H1 (cell line): ENCODE results near the gene OR51E1. TPM values are rescaled to one million over a fixed set of nuclear protein-coding genes. Genes with fewer than 3 reads are reported as not detected.

ENCODE experiments used
- CTCF ChIA-PET: fragments of 300-600 bp; sonication (Branson Sonifier 250); formaldehyde crosslinking; loops from one replicate; lab custom pipeline; 2021; ENCODE audit not compliant: partially characterized antibody; lab: Charles Lee
- POLR2A ChIA-PET: fragments of 300-600 bp; sonication (Branson Sonifier 250); formaldehyde crosslinking; loops from one replicate; lab custom pipeline; 2021; ENCODE audit warnings: inconsistent platforms; ENCODE audit not compliant: partially characterized antibody; lab: Charles Lee
- DNase-seq, 2 experiments: peaks; one replicate each; pipeline versions ENCODE4 v3.0.0 to v3.0.0-alpha.2; 2010 to 2022; ENCODE audit warnings: low spot score in 2 of 2, low read depth in 1 of 2, mixed read lengths in 1 of 2
- FAIRE-seq: peaks from 2 replicates; lab custom pipeline; 2011; peaks lifted over from hg19 to GRCh38; lab: Jason Lieb, UNC
- H2AFZ ChIP-seq: 2 replicates; pipeline ENCODE4 v1.8.1; 2012; ENCODE audit warnings: low read length, inconsistent platforms
- H2AK5ac ChIP-seq: 2 replicates; pipeline ENCODE4 v1.6.1; 2013; ENCODE audit warnings: low read depth, low read length
- H2BK120ac ChIP-seq: replicated peaks from 2 replicates; pipeline ENCODE3; 2013; ENCODE audit warnings: low read depth, low read length, inconsistent platforms
- H2BK12ac ChIP-seq: 2 replicates; pipeline ENCODE4 v1.6.1; 2013; ENCODE audit warnings: low read depth, low read length
- H2BK15ac ChIP-seq: 2 replicates; pipeline ENCODE4 v1.6.1; 2013; ENCODE audit warnings: low read length
- H2BK20ac ChIP-seq: 2 replicates; pipeline ENCODE4 v1.6.1; 2013; ENCODE audit warnings: low read length
- H2BK5ac ChIP-seq: 2 replicates; pipeline ENCODE4 v1.6.1; 2013; ENCODE audit warnings: low read depth, low read length
- H3K14ac ChIP-seq: 2 replicates; pipeline ENCODE4 v1.6.1; 2013; ENCODE audit warnings: inconsistent platforms; ENCODE audit not compliant: insufficient read length
- H3K18ac ChIP-seq: 2 replicates; pipeline ENCODE4 v1.6.1; 2013; ENCODE audit warnings: low read length; ENCODE audit errors: extremely low read depth
- H3K23ac ChIP-seq: 2 replicates; pipeline ENCODE4 v1.6.1; 2013; ENCODE audit warnings: inconsistent platforms; ENCODE audit not compliant: insufficient read length
- H3K23me2 ChIP-seq: 2 replicates; pipeline ENCODE4 v1.6.1; 2013; ENCODE audit warnings: low read depth, low read length
- H3K27ac ChIP-seq: 2 replicates; pipeline ENCODE4 v1.6.1; 2011; ENCODE audit warnings: low read depth, low read length, inconsistent platforms
- H3K27me3 ChIP-seq, 4 experiments: replicated peaks in 1 of 4; 1 replicate in 1 of 4; 2 replicates in 3 of 4; pipeline versions ENCODE4 v1.6.1 to v1.8.1; 2011 to 2013; ENCODE audit warnings: low read length in 3 of 4, mild to moderate bottlenecking in 3 of 4, inconsistent platforms in 2 of 4, mixed read lengths in 2 of 4, moderate library complexity in 1 of 4; ENCODE audit not compliant: control insufficient read depth in 3 of 4, insufficient read depth in 3 of 4; ENCODE audit errors: extremely low read depth in 1 of 4
- H3K36me3 ChIP-seq, 4 experiments: 2 replicates each; pipeline versions ENCODE4 v1.6.1 to v1.8.1; 2011 to 2013; ENCODE audit warnings: mild to moderate bottlenecking in 4 of 4, low read length in 3 of 4, moderate library complexity in 2 of 4, control low read depth in 1 of 4, inconsistent platforms in 1 of 4; ENCODE audit not compliant: insufficient read depth in 4 of 4, control insufficient read depth in 2 of 4
- H3K4ac ChIP-seq: replicated peaks from 2 replicates; pipeline ENCODE3; 2013; ENCODE audit warnings: low read length, low read depth, mixed read lengths, inconsistent platforms; ENCODE audit not compliant: insufficient read length
- H3K4me1 ChIP-seq, 4 experiments: replicated peaks in 1 of 4; 1 replicate in 1 of 4; 2 replicates in 3 of 4; pipeline versions ENCODE4 v1.6.1 to v1.8.1; 2011 to 2013; ENCODE audit warnings: low read length in 3 of 4, inconsistent platforms in 2 of 4, mixed read lengths in 1 of 4; ENCODE audit not compliant: insufficient read depth in 4 of 4, control insufficient read depth in 3 of 4
- H3K4me2 ChIP-seq, 2 experiments: 2 replicates each; pipeline versions ENCODE4 v1.6.1 to v1.8.1; 2011 to 2013; ENCODE audit warnings: low read depth in 2 of 2, low read length in 2 of 2, control low read depth in 1 of 2, inconsistent platforms in 1 of 2, mild to moderate bottlenecking in 1 of 2; ENCODE audit not compliant: insufficient read depth in 1 of 2
- H3K4me3 ChIP-seq, 4 experiments: fragments of 200-600, 300-600 bp in 1 of 4; sonication (generic), shearing (Covaris generic), sonication (Bioruptor Twin) in 1 of 4; 2 replicates each; pipeline versions ENCODE4 v1.5.1 to v1.8.1; 2011 to 2016; ENCODE audit warnings: low read length in 4 of 4, low read depth in 3 of 4, control low read depth in 2 of 4, inconsistent platforms in 2 of 4, mild to moderate bottlenecking in 2 of 4, mixed read lengths in 1 of 4, moderate library complexity in 1 of 4; ENCODE audit not compliant: insufficient read depth in 2 of 4; ENCODE audit errors: extremely low read depth in 1 of 4
- H3K56ac ChIP-seq: replicated peaks from 2 replicates; pipeline ENCODE3; 2013; ENCODE audit warnings: low read depth, mild to moderate bottlenecking, mixed read lengths, low read length, inconsistent platforms; ENCODE audit not compliant: insufficient read length
- H3K79me1 ChIP-seq: 2 replicates; pipeline ENCODE4 v1.6.1; 2013; ENCODE audit warnings: low read depth, low read length, control low read depth
- H3K79me2 ChIP-seq, 2 experiments: 2 replicates each; pipeline versions ENCODE4 v1.6.1 to v1.8.1; 2012 to 2013; ENCODE audit warnings: low read length in 2 of 2, mild to moderate bottlenecking in 2 of 2, inconsistent platforms in 1 of 2; ENCODE audit not compliant: insufficient read depth in 2 of 2, control insufficient read depth in 1 of 2
- H3K9ac ChIP-seq, 4 experiments: replicated peaks in 1 of 4; 1 replicate in 1 of 4; 2 replicates in 3 of 4; pipeline versions ENCODE4 v1.6.1 to v1.8.1; 2011 to 2013; ENCODE audit warnings: low read depth in 3 of 4, low read length in 3 of 4, control low read depth in 2 of 4, mild to moderate bottlenecking in 2 of 4, moderate library complexity in 2 of 4, inconsistent platforms in 1 of 4; ENCODE audit errors: extremely low read depth in 1 of 4
- H3K9me3 ChIP-seq, 2 experiments: 2 replicates each; pipeline versions ENCODE4 v1.6.1 to v1.8.1; 2012 to 2013; ENCODE audit warnings: mild to moderate bottlenecking in 2 of 2, moderate library complexity in 2 of 2, control low read depth in 1 of 2, inconsistent platforms in 1 of 2, low read depth in 1 of 2, low read length in 1 of 2, mixed read lengths in 1 of 2; ENCODE audit not compliant: insufficient read depth in 2 of 2
- H4K20me1 ChIP-seq, 2 experiments: replicated peaks in 1 of 2; 2 replicates each; pipeline versions ENCODE3 to v1.8.1; 2011 to 2013; ENCODE audit warnings: inconsistent platforms in 2 of 2, low read length in 2 of 2, mild to moderate bottlenecking in 1 of 2; ENCODE audit not compliant: insufficient read depth in 2 of 2, control insufficient read depth in 1 of 2
- H4K5ac ChIP-seq: 2 replicates; pipeline ENCODE4 v1.6.1; 2013; ENCODE audit warnings: low read length, low read depth, mixed read lengths, inconsistent platforms; ENCODE audit not compliant: insufficient read length
- H4K8ac ChIP-seq: 2 replicates; pipeline ENCODE4 v1.8.0; 2013; ENCODE audit warnings: mild to moderate bottlenecking, moderate library complexity, low read length, inconsistent platforms; ENCODE audit not compliant: insufficient read depth; ENCODE audit errors: extremely low read depth
- H4K91ac ChIP-seq: replicated peaks from 2 replicates; pipeline ENCODE3; 2013; ENCODE audit warnings: low read length, mixed read lengths, inconsistent platforms; ENCODE audit not compliant: insufficient read length
- ATF3 ChIP-seq: IDR thresholded peaks from 2 replicates; pipeline ENCODE4 v1.6.1; 2011; ENCODE audit warnings: low read depth, mild to moderate bottlenecking, low read length; ENCODE audit not compliant: insufficient read depth
- CBX8 ChIP-seq: fragments of 300-800, 300-1000 bp; sonication (generic); IDR thresholded peaks from 2 replicates; pipeline ENCODE4 v1.7.1; 2016; ENCODE audit warnings: low read depth, low read length, borderline replicate concordance
- CTCF ChIP-seq, 3 experiments: IDR thresholded peaks; 1 replicate in 2 of 3; 2 replicates in 1 of 3; pipeline versions ENCODE4 v1.5.1 to v1.6.1; 2011; ENCODE audit warnings: low read length in 3 of 3, mild to moderate bottlenecking in 3 of 3, inconsistent platforms in 2 of 3, low read depth in 1 of 3, moderate library complexity in 1 of 3; ENCODE audit not compliant: insufficient read depth in 1 of 3; ENCODE audit errors: control extremely low read depth in 1 of 3
- EGR1 ChIP-seq: IDR thresholded peaks from 2 replicates; pipeline ENCODE4 v1.6.1; 2011; ENCODE audit warnings: low read depth, low read length, borderline replicate concordance
- GTF2F1 ChIP-seq: IDR thresholded peaks from 2 replicates; pipeline ENCODE4 v1.6.1; 2012; ENCODE audit warnings: low read depth, low read length, improper control_type of control experiment, borderline replicate concordance
- RAD21 ChIP-seq, 2 experiments: IDR thresholded peaks in 1 of 2; conservative IDR thresholded peaks in 1 of 2; 2 replicates each; pipeline ENCODE4 v1.6.1; 2011; ENCODE audit warnings: low read depth in 2 of 2, low read length in 2 of 2, improper control_type of control experiment in 1 of 2, inconsistent platforms in 1 of 2, mild to moderate bottlenecking in 1 of 2, moderate library complexity in 1 of 2
- TBP ChIP-seq: IDR thresholded peaks from 2 replicates; pipeline ENCODE4 v1.6.1; 2011; ENCODE audit warnings: low read depth, low read length, improper control_type of control experiment
- YY1 ChIP-seq: IDR thresholded peaks from 2 replicates; pipeline ENCODE4 v1.6.1; 2011; ENCODE audit warnings: low read depth, mild to moderate bottlenecking, low read length
- WGBS, 2 experiments: shearing (Covaris generic) in 1 of 2; methylation state at CpG; one replicate each; pipeline versions ENCODE4 v1.1.6 to v1.1.7; 2013 to 2015; ENCODE audit warnings: low lambda C conversion rate in 2 of 2, mixed read lengths in 2 of 2, inconsistent platforms in 1 of 2, low coverage in 1 of 2, missing lambda C conversion rate in 1 of 2; ENCODE audit not compliant: insufficient replicate concordance in 2 of 2, insufficient coverage in 1 of 2, insufficient read length in 1 of 2; ENCODE audit errors: extremely low coverage in 1 of 2, missing lambda C conversion rate in 1 of 2; 5-methylcytosine and 5-hydroxymethylcytosine counted together
- polyA plus RNA-seq, 7 experiments: library from polyadenylated mRNA; depleted of rRNA in 3 of 7; stranded (reverse) in 5 of 7; unstranded in 2 of 7; fragments of >200 nt in 5 of 7; fragments of 200-250 nt in 2 of 7; gene quantifications; 1 replicate in 5 of 7; 2 replicates in 1 of 7; 4 replicates in 1 of 7; pipeline versions ENCODE4 v1.2.1 to v1.2.3, GENCODE V29; 2011 to 2013; ENCODE audit warnings: missing spikeins in 2 of 7, mixed read lengths in 2 of 7
- total RNA-seq: library from RNA; stranded (reverse); fragmentation: NEBNext Ultra II Directional; extraction: Animal tissue kit (Norgen Biotek cat#: 25700); gene quantifications from 2 replicates; pipeline ENCODE4 v1.2.1, GENCODE V29; 2021

The OR51E1 gene
- total and polyA plus RNA-seq, 2 of the 8 experiments (the other 6 are each of a cell fraction or from before 2014, with no cell fraction given), result not detected

DNA sequence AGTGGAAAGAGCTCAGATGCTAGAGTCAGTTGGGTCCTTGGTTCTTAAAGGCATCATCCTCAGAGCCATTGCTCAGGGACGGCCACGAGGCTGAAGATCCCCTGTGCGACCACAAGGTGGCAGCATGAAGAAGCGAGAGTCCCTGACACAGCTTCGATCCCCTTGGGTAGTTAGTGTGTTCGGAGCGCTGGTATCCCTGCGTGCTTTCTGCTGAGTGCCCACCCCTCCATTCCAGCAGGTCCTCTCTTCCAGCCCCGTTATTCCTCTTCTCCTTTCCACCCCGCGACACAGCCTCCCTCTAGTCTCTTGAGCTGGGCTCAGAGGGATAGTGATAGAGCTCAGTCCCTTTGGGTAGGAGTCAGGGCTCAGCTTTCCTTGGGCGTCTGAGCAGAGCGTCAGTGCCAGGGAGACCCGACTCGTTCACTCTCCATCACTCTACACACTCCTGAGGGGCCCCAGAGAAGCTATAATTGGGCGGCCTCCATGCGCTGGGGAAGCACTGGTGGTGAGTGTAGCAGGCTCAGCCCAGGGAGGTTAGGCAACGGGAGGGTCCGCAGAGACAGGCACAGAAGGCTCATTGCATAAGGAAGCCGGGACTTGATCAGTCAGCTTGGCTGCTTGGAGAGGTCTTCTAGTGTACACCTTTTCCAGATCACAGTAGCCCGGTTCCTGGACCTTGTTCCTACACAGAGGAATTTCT lies 6.7 kb upstream of the OR51E1 start, which contains the start of gene OR51D1:
OR51D1 (plus strand) TSS at position 516 of the 700 bp plus-strand sequence. CDS start 2,314 bp downstream, outside the sequence.
- peaks cover 0 to 7% (median 4%) of the 10 kb centered on the region in 4 experiments; a peak in 5 of 7 replicates for H3K27me3 ChIP-seq
- H3K36me3 ChIP-seq, result no peaks in the 10 kb centered on the region
- no peak within 1 kb of the TSS for H2BK120ac ChIP-seq
- H4K91ac ChIP-seq, result no peak within 1 kb of the TSS
- POLR2A ChIA-PET, result interaction anchor here (0.5 kb wide), 1 partner anchor 113 kb away, joined by 3 read pairs; no protein-coding TSS in a partner anchor
- H3K23me2 ChIP-seq, result no peaks in the 10 kb centered on the region
- DNase-seq (peak; percentile 33 to 86), FAIRE-seq (peak; percentile 88)
- no peak within 1 kb of the TSS for H3K23ac ChIP-seq
- 48% methylated on average over 21 of the region's 21 CpGs; no CpG with 5 or more reads in 1 of the 2 experiments for WGBS, 2 experiments
- H3K4ac ChIP-seq, result no peak within 1 kb of the TSS
- no peak within 1 kb of the TSS for H4K8ac ChIP-seq
- H3K79me2 ChIP-seq, result no peaks in the 10 kb centered on the region
- peak within 1 kb of the TSS; percentile 3 to 56; a peak in 3 of 4 replicates for H3K4me2 ChIP-seq
- H2BK20ac ChIP-seq, result no peak within 1 kb of the TSS
- H3K4me3 ChIP-seq, result 0 out of 8 replicates have a peak within 1 kb of the TSS, but pooled peaks of 1 of the 4 experiments have one; percentile 24
- H3K79me1 ChIP-seq, result no peaks in the 10 kb centered on the region
- H2AK5ac ChIP-seq, result no peak within 1 kb of the TSS
- no peaks in the 10 kb centered on the region for H3K4me1 ChIP-seq
- no peak within 1 kb of the TSS for H2BK15ac ChIP-seq
- no peak within 1 kb of the TSS for H2BK12ac ChIP-seq
- H3K14ac ChIP-seq, result no peak within 1 kb of the TSS
- no peak within 1 kb of the TSS; the same call in 1 of the 2 replicates for H3K18ac ChIP-seq
- H3K56ac ChIP-seq, result no peak within 1 kb of the TSS
- CTCF ChIA-PET, result interaction anchor here (0.6 to 5.2 kb wide), 75 partner anchors 11 to 1254 kb away, joined by 3 to 83 read pairs (median 4); partner anchors contain the start of genes MMP26 and OR51G2
- H3K9ac ChIP-seq, result no peak within 1 kb of the TSS
- no peaks in the 10 kb centered on the region for H4K20me1 ChIP-seq
- H2AFZ ChIP-seq, result peak within 1 kb of the TSS; percentile 95; the same call in 1 of the 2 replicates
- no peaks in the 10 kb centered on the region; a peak in 1 of 4 replicates for H3K9me3 ChIP-seq
- no peak within 1 kb of the TSS for H4K5ac ChIP-seq
- no peak within 1 kb of the TSS for H2BK5ac ChIP-seq
- H3K27ac ChIP-seq, result no peak within 1 kb of the TSS
- TF ChIP-seq RAD21 (IDR thresholded peaks at IDR 0.05 in 1 of 2, conservative IDR thresholded peaks at IDR 0.05 in 1 of 2; ENCODE audit: low read depth in 2 of 2, low read length in 2 of 2) (peak; percentile 95), GTF2F1 (no peak), YY1 (0 out of 2 replicates have a peak, but pooled peaks have one; percentile 18), CBX8 (no peak), ATF3 (no peak), EGR1 (no peak), CTCF (IDR thresholded peaks at IDR 0.05; ENCODE audit: control extremely low read depth in 1 of 3, insufficient read depth in 1 of 3, low read depth in 1 of 3, low read length in 3 of 3) (peak; percentile 88 to 99 (median 92)), TBP (no peak)
